Erythroblast (primary cell): Measurements from ENCODE around the gene PTPN5.
"Not testable (repeated sequence)": the region's sequence is repeated elsewhere in the genome, so short reads cannot be mapped to it uniquely, and the experiment has no call there.

ENCODE experiments used
- DNase-seq, 2 experiments: peaks; one replicate each; lab custom pipeline; 2025; lab: John Stamatoyannopoulos, UW
- GATA1 ChIP-seq: IDR thresholded peaks from 2 replicates; pipeline ENCODE4 v1.6.1; 2011; ENCODE audit warnings: low read depth, mild to moderate bottlenecking, control low read depth, low read length, moderate library complexity
- POLR2A ChIP-seq: IDR thresholded peaks from 2 replicates; pipeline ENCODE4 v1.6.1; 2011; ENCODE audit warnings: mild to moderate bottlenecking, low read length

Gene PTPN5

DNA sequence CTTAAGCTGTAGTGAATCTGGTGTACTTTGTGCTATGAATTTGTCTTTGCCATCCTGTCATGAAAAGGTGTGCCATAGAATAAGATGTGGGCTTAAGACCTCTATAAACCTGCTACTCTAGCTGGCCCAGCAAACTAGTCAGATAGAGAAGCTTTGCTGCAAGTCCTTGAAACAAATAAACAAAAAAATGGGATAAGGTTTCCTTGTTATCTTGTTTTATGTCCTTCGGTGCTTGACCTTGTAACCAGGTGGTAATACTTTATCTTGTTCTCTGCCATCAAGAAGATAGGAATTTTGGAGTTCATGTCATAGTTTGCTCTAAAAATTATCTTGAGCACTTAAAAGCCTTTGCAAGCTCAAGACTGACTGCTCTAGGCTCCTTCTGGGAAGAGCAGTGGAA lies 107.3 kb downstream of the PTPN5 start:
- TF ChIP-seq GATA1 (no peak), POLR2A (no peak)
- no peak for DNase-seq

DNA sequence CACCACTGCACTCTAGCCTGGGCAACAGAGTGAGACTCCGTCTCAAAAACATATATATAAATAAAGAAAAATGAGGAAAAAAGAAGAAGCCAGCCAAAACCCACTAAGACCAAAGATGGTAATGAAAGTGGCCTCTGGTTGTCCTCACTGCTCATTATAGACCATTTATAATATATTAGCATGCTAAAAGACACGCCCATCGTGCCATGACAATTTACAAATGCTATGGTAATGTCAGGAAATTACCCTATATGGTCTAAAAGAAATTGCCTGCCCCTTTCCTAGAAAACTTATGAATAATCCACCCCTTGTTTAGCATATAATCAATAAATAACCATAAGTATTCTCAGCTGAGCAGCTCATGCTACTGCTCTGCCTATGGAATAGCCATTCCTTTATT lies 109.1 kb downstream of the PTPN5 start:
- no peak for TF ChIP-seq POLR2A
- TF ChIP-seq GATA1 = no peak
- DNase-seq = no peak

DNA sequence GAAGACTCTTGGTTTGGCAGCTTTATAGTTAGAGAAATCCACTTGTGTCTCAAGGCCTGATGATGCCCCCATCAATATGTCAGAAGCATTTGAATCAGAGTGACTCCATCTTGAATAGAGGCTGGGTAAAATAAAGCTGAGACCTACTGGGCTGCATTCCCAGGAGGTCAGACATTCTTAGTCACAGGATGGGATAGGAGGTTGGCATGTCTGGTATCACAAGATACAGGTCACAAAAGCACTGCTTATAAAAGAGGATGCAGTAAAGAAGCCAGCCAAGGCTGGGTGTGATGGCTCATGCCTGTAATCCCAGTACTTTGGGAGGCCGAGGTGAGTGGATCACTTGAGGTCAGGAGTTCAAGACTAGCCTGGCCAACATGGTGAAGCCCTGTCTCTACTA lies 109.6 kb downstream of the PTPN5 start:
- not testable (repeated sequence) for DNase-seq
